Esophagus muscularis mucosa (tissue), 4 donors: ENCODE data around the gene SERHL2. TPM values are rescaled to one million over a fixed set of nuclear protein-coding genes. Genes with fewer than 3 reads are reported as not detected.
"Not testable (repeated sequence)": the region's sequence is repeated elsewhere in the genome, so short reads cannot be mapped to it uniquely, and the experiment has no call there.

ENCODE experiments used
- DNase-seq: peaks from one replicate; pipeline ENCODE4 v3.0.0-alpha.2; 2017; ENCODE audit errors: extremely low spot score
- H3K27ac ChIP-seq, 4 donors: fragments of 200-600 bp; sonication (generic); replicated peaks in 1 of 4; 1 replicate in 3 of 4; 2 replicates in 1 of 4; pipeline ENCODE4 v1.5.1; 2016 to 2019; ENCODE audit warnings: mild to moderate bottlenecking in 1 of 4
- H3K27me3 ChIP-seq, 4 donors: fragments of 200-600 bp; sonication (generic); one replicate each; pipeline versions ENCODE4 v1.5.1 to v1.6.0; 2016 to 2019
- H3K36me3 ChIP-seq, 4 donors: fragments of 200-600 bp; sonication (generic); one replicate each; pipeline ENCODE4 v1.5.1; 2016 to 2019
- H3K4me1 ChIP-seq, 4 donors: fragments of 200-600 bp; sonication (generic); one replicate each; pipeline ENCODE4 v1.5.1; 2016 to 2019
- H3K4me3 ChIP-seq, 4 donors: fragments of 200-600 bp; sonication (generic); 1 replicate in 2 of 4; 2 replicates in 2 of 4; pipeline ENCODE4 v1.5.1; 2016 to 2019; ENCODE audit warnings: mild to moderate bottlenecking in 4 of 4, moderate library complexity in 1 of 4
- H3K9me3 ChIP-seq, 4 donors: fragments of 200-600 bp; sonication (generic); 1 replicate in 3 of 4; 2 replicates in 1 of 4; pipeline ENCODE4 v1.5.1; 2016 to 2019
- EP300 ChIP-seq: sonication (generic); formaldehyde crosslinking; IDR thresholded peaks from one replicate; pipeline ENCODE4 v1.6.1; 2017; ENCODE audit warnings: antibody characterized with exemption
- POLR2A ChIP-seq: fragments of 450-650 bp; IDR thresholded peaks from one replicate; pipeline ENCODE4 v1.6.1; 2017; ENCODE audit warnings: antibody characterized with exemption, moderate library complexity, mild to moderate bottlenecking, low read depth
- POLR2AphosphoS5 ChIP-seq, 2 donors: sonication (generic); formaldehyde crosslinking; IDR thresholded peaks; one replicate each; pipeline ENCODE4 v1.6.1; 2017; ENCODE audit warnings: antibody characterized with exemption in 2 of 2
- WGBS: methylation state at CpG from one replicate; pipeline ENCODE4 v1.1.5; 2018; 5-methylcytosine and 5-hydroxymethylcytosine counted together
- intact Hi-C: fragments of 100-400 bp; cut with DNase I; formaldehyde crosslinking; loops from one replicate; pipeline ENCODE4 v1.15.1; 2023
- total RNA-seq, 4 donors: library from RNA; depleted of rRNA; stranded (reverse); fragments of >200 nt; gene quantifications; one replicate each; pipeline versions ENCODE4 v1.1.0 to v1.2.1, GENCODE V29; 2016
- TF ChIP-seq, protein P1 (sequence below), 3 experiments: fragments of 200-600 bp in 2 of 3; fragments of 450-650 bp in 1 of 3; sonication (generic) in 2 of 3; IDR thresholded peaks; one replicate each; pipeline ENCODE4 v1.5.1; 2017 to 2019; ENCODE audit warnings: antibody characterized with exemption in 3 of 3, mild to moderate bottlenecking in 2 of 3, moderate library complexity in 1 of 3

Gene SERHL2
- total RNA-seq, 4 donors from 2014 or later, result 3.1 to 9.1 (median 5.0) TPM

DNA sequence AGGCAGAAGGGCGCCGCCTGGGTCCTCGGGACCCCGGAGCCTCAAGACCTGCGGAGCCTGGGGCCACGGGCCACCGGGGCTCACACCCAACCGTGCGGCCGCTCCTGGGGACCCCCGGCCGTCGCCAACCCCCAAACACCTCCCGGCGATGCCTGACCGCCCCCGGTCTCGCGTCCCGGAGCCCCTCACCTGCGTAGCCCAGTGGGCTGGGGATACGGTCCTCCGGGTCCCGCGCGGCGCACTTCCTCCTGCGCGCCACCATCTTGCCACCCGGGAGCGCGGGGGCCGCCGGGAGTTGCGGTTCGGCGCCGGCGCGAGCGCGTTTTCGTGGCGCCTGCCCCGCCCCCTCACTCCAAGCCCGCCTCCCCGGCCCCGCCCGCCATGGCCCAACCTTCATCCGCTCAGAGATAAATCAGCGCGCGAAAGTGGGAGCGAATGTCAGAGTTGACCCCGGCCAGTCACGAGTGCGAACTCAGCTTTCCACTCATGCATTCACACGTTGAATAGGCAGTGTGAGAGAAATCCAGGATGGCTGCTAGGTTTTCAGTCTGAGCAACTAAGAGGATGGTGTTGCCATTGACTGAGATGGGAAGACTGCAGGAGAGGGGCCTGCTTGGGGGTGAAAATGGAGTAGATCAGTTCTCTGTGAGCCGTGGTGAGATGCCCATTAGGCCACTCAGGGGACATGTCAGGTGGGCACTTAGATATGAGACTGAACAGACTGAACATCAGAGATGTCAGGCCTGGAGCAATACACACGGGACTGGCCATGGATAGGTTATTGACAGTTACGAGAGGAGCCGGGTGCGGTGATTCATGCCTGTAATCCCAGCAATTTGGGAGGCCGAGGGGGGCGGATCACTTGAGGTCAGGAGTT, 34.0 kb upstream of the SERHL2 start, which contains the start of gene RRP7A:
RRP7A (minus strand) TSS at position 272 of the 877 bp plus-strand sequence; CDS start at position 262, 10 bp downstream.
- Histone ChIP-seq H3K27me3 (no peaks in the 10 kb centered on the region), H3K27ac (peak within 1 kb of the TSS; percentile 73 to 83 (median 76)), H3K36me3 (peaks cover 15 to 28% (median 22%) of the 10 kb centered on the region in 4 donors), H3K4me3 (peak within 1 kb of the TSS; percentile 83 to 90 (median 87)), H3K9me3 (no peaks in the 10 kb centered on the region), H3K4me1 (peaks cover 8 to 20% (median 14%) of the 10 kb centered on the region in 4 donors)
- 16% methylated on average over 17 of the region's 65 CpGs for WGBS
- peak; percentile 93 for DNase-seq
- TF ChIP-seq POLR2AphosphoS5 (IDR thresholded peaks at IDR 0.05) (peak; percentile 53 to 87), POLR2A (peak; percentile 54), EP300 (no peak)
- TF ChIP-seq, protein P1, sequence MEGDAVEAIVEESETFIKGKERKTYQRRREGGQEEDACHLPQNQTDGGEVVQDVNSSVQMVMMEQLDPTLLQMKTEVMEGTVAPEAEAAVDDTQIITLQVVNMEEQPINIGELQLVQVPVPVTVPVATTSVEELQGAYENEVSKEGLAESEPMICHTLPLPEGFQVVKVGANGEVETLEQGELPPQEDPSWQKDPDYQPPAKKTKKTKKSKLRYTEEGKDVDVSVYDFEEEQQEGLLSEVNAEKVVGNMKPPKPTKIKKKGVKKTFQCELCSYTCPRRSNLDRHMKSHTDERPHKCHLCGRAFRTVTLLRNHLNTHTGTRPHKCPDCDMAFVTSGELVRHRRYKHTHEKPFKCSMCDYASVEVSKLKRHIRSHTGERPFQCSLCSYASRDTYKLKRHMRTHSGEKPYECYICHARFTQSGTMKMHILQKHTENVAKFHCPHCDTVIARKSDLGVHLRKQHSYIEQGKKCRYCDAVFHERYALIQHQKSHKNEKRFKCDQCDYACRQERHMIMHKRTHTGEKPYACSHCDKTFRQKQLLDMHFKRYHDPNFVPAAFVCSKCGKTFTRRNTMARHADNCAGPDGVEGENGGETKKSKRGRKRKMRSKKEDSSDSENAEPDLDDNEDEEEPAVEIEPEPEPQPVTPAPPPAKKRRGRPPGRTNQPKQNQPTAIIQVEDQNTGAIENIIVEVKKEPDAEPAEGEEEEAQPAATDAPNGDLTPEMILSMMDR (IDR thresholded peaks at IDR 0.05), result peak in 1 of 3 experiments; percentile 27
- intact Hi-C loops, result no loop called here

DNA sequence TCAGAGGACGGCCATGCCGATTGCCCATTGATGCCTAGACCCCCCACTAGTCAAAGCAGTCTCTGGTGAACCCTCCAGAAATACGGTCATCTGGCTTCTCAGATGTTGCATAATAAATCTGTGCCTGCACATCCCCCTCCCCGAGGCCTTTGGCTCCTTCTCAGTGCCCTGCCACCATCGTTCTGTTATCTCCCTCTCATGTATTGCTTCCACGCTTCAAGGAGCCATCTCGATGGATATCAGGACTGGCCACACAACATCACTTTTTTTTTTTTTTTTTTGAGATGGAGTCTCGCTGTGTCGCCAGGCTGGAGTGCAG, 32.6 kb upstream of the SERHL2 start:
- 95% methylated on average over 9 of the region's 9 CpGs for WGBS
- TF ChIP-seq POLR2AphosphoS5 (IDR thresholded peaks at IDR 0.05), result no peak
- TF ChIP-seq EP300, result no peak
- no peak for TF ChIP-seq POLR2A
- TF ChIP-seq, protein P1 (IDR thresholded peaks at IDR 0.05), result no peak
- H3K4me3 ChIP-seq, result no peak overlapping the region
- no peaks in the 10 kb centered on the region for H3K27me3 ChIP-seq
- no peaks in the 10 kb centered on the region for H3K9me3 ChIP-seq
- intact Hi-C loops, result no loop called here
- peaks cover 8 to 16% (median 11%) of the 10 kb centered on the region in 4 donors for H3K36me3 ChIP-seq
- H3K27ac ChIP-seq, result no peak overlapping the region
- no peak for DNase-seq
- peaks cover 8 to 20% (median 14%) of the 10 kb centered on the region in 4 donors for H3K4me1 ChIP-seq

DNA sequence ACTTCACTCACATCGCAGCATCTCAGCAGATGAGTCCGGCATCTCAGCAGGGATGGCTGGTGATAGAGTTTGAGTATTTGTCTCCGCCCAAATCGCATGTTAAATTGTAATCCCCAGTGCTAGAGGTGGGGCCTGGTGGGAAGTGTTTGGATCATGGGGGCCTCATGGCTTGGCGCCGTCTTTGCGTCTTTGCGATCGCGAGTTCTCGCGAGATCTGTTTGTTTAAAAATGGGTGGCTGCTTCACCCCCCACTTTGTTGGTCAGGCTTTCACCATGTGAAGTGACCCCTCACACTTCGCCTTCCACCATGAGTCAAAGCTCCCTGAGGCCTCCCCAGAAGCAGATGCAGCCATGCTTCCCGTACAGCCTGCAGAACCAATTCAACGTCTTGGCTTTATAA, 31.2 kb upstream of the SERHL2 start:
- intact Hi-C loops, result no loop called here
- Histone ChIP-seq H3K36me3 (peaks cover 0 to 4% (median 3%) of the 10 kb centered on the region in 4 donors), H3K9me3 (no peaks in the 10 kb centered on the region), H3K27ac (no peak overlapping the region), H3K4me1 (peaks cover 8 to 19% (median 14%) of the 10 kb centered on the region in 4 donors), H3K27me3 (no peaks in the 10 kb centered on the region), H3K4me3 (no peak overlapping the region)
- no peak for DNase-seq
- no peak for TF ChIP-seq POLR2AphosphoS5 (IDR thresholded peaks at IDR 0.05)
- TF ChIP-seq, protein P1 (IDR thresholded peaks at IDR 0.05), result no peak
- TF ChIP-seq EP300, result no peak
- TF ChIP-seq POLR2A, result no peak
- 97% methylated on average over 15 of the region's 15 CpGs for WGBS

DNA sequence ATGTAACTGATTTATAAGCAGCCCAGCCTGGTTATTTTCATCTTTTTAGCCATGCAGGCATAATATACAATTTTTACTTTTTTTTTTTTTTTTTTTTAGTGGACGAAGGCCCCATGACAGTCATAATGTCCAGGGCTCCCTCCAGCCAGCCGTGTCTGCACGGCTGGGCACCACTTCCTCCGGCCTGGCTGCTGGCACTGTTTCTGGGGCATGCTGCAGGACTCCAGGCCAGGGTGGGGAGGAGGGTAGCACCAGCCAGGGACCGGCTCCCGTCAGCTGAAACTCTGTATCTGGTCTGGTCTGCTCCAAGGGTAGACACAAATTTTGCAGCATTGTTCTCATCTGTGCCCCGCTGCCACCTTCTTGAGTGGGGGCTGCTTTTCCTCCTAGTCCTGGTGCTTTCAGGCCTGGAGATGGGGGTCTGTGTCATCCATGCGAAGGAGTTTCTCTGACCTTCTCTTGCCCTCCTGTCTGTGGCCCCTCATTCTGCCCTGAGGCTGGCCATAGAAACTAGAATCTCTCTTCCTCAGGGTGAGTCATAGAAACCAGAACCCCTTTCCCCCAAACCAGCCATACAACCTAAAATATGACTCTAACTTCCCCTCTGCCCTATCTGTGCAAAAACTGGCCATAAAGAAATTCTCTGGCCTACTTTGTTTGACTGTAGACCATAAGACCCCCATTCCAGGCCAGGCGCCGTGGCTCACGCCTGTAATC, 25.0 kb upstream of the SERHL2 start:
- Histone ChIP-seq H3K9me3 (no peaks in the 10 kb centered on the region), H3K27ac (no peak overlapping the region), H3K4me1 (no peaks in the 10 kb centered on the region), H3K4me3 (no peak overlapping the region), H3K36me3 (no peaks in the 10 kb centered on the region), H3K27me3 (no peaks in the 10 kb centered on the region)
- TF ChIP-seq POLR2AphosphoS5 (IDR thresholded peaks at IDR 0.05) (no peak), EP300 (no peak), POLR2A (no peak)
- TF ChIP-seq, protein P1 (IDR thresholded peaks at IDR 0.05), result no peak
- DNase-seq, result no peak
- 98% methylated on average over 10 of the region's 11 CpGs for WGBS
- intact Hi-C loops, result no loop called here

DNA sequence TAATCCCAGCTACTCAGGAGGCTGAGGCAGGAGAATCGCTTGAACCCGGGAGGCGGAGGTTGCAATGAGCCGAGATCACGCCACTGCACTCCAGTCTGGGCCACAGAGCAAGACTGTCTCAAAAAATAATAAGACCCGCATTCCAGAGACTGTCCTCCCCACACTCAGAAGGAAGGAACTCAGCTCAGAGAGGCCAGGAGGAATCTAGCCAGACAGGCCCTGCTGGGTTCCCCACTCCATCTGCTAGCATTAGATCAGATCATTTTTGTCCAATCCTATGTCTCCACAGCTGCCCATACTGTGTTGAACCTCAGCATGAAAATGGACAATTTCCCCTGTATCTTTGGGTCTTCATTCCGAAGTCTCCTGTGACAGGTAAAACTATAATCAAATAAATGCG, 24.3 kb upstream of the SERHL2 start:
- intact Hi-C loops, H3K27ac ChIP-seq, H3K27me3 ChIP-seq, H3K4me1 ChIP-seq, H3K9me3 ChIP-seq, H3K36me3 ChIP-seq, DNase-seq, H3K4me3 ChIP-seq: not testable (repeated sequence)
- 92% methylated on average over 8 of the region's 8 CpGs for WGBS

DNA sequence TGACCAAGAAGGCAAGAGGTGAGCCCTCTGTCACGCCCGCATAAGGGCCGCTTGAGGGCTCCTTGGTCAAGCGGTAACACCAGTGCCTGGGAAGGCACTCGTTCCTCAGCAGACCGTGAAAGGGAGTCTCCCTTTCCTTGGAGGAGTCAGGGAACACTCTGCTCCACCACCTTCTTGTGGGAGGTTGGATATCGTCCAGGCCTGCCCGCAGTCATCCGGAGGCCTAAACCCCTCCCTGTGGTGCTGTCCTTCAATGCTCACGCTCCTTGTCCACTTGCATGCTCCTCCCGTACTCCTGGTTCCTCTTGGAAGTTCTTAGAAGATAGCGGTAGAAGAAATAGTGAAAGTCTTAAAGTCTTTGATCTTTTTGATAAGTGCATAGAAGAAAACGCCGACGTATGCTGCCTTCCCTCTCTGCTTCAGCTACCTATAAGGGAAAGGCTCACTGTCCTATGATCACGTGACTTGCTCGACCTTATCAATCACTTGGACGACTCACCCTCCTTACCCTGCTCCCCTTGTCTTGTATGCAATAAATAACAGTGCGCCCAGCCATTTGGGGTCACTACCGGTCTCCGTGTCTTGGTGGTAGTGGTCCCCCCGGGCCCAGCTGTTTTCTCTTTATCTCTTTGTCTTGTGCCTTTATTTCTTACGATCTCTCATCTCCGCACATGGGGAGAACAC, 22.2 kb upstream of the SERHL2 start:
- H3K9me3 ChIP-seq, H3K27ac ChIP-seq, H3K27me3 ChIP-seq, H3K4me3 ChIP-seq, DNase-seq, H3K4me1 ChIP-seq, H3K36me3 ChIP-seq, intact Hi-C loops: not testable (repeated sequence)
- WGBS, result 89% methylated on average over 24 of the region's 24 CpGs
